LNCaP clone FGC (cell line): ENCODE data around the gene RBFOX2.
"Not testable (repeated sequence)": the region's sequence is repeated elsewhere in the genome, so short reads cannot be mapped to it uniquely, and the experiment has no call there.

Experiments
- DNase-seq: peaks from one replicate; pipeline ENCODE4 v3.0.0-alpha.2; 2011; ENCODE audit warnings: low read depth
- H3K4me3 ChIP-seq: 2 replicates; pipeline ENCODE4 v1.5.1; 2011; ENCODE audit warnings: mild to moderate bottlenecking, low read depth, low read length, control low read depth
- CTCF ChIP-seq: IDR thresholded peaks from 2 replicates; pipeline ENCODE4 v1.5.1; 2012; ENCODE audit warnings: mild to moderate bottlenecking; ENCODE audit not compliant: control insufficient read depth, insufficient read depth; ENCODE audit errors: extremely low read depth

Gene RBFOX2

DNA sequence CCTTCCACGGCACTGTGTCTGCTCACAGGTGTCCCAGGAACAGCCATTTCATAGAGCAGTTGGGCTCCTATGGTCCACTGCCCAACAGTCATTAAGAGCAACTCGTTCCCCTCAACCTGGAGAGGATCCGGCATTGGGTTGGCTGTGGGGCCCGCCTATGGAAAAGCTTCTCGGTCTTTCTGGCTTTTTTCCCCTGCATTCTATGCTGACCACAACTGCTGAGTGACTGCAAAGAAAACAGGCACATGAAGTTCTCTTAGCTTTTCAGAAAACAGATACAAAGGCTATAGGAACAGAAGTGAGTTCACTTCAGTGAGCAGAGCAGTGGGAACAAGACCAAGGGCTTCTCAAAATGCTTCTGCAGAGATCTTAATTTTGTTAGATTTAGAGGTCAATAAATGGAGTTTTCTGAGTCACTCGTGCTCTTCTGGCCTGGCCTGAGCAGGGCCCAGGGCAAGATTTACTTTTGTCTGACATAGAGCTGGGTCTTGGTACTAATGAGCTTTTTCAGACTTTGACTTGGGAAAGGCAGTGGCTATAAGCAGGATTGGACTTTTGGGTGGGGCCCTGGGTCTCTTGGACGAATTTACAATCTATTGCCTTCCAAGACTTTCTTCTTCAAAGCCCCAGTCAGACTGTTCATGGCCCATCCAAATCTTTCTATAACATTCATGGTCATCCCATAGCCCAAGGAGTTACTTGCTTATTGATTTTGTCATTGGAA is 324.6 kb downstream of the RBFOX2 start:
- no peak for TF ChIP-seq CTCF
- H3K4me3 ChIP-seq: no peak overlapping the region
- no peak for DNase-seq

DNA sequence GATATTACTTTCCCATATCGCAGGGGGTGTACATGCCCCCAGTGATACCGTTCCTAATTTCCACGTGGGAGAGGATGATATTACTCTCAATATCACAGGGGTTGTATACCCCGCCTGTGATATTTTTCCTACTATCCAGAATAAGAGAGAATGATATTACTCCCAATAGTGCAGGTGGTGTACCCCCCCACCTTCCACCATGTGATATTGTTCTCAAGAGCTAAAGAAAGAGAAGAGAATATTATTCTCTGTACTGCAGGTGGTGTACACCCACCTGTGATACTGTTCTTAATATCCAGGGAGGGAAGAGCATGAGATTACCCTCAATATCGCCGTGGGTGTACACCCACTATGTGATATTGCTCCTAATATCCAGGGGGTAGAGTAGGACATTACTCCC is 328.8 kb downstream of the RBFOX2 start:
- not testable (repeated sequence) for DNase-seq, H3K4me3 ChIP-seq

- no peak overlapping the region for H3K4me3 ChIP-seq
- no peak for DNase-seq
- TF ChIP-seq CTCF: no peak
Observed at GRCh38 chr22:35697142-35697541, 331.5 kb downstream of the RBFOX2 start.

- no peak overlapping the region for H3K4me3 ChIP-seq
- no peak for TF ChIP-seq CTCF
- no peak for DNase-seq
Observed at GRCh38 chr22:35695202-35695601, 333.4 kb downstream of the RBFOX2 start.

- no peak overlapping the region for H3K4me3 ChIP-seq
- TF ChIP-seq CTCF: no peak
- no peak for DNase-seq
Observed at GRCh38 chr22:35690001-35690400, 338.6 kb downstream of the RBFOX2 start.

DNA sequence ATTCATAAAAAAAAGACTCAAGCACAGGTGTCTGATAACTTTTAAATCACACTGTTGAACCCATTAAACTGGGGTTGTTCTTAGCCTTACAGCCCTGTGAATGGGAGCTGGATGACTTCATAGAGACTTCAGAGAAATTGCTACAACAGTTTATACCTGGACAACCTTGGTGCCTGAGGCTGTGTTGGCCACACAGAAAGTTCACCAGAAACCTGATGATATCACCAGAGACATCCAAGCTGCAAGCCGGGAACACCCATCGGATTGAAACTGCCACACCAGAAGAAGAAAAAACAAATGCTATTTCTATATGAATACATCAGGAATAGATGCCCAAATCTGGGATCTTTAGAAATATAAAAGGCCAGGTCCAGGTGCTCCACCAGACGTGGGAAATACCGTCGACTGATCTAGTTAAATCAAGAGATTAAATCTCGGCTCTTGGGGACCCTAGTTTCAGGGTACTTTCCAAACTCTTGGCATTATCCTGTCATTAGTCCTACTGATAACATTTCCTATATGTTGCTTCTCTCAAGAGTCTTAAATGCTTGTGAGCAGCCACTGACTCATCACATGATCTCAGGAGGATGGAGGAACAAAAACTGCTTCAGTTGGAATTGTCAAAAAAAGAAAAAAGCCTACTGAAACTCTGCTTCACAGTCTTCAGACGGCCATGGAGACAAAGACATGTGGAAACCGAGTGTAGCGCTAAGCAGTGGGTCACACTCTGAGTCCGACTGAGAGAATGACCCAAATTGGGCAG is 339.5 kb downstream of the RBFOX2 start:
- TF ChIP-seq CTCF: no peak
- no peak for DNase-seq

More for the DNA sequence above, 339.5 kb downstream of the RBFOX2 start:
- no peak overlapping the region for H3K4me3 ChIP-seq
